Transverse colon (tissue), 4 donors: ENCODE data around the gene TRIM36.

Experiments used
- CTCF ChIP-seq, 5 experiments: fragments of 200-600 bp in 3 of 5; fragments of 450-650 bp in 2 of 5; sonication (generic) in 3 of 5; IDR thresholded peaks; 1 replicate in 2 of 5; 2 replicates in 3 of 5; pipeline ENCODE4 v1.5.1; 2016 to 2017; ENCODE audit warnings: antibody characterized with exemption in 5 of 5, inconsistent platforms in 3 of 5, mild to moderate bottlenecking in 2 of 5, moderate library complexity in 1 of 5
- POLR2AphosphoS5 ChIP-seq, 3 donors: sonication (generic); formaldehyde crosslinking; IDR thresholded peaks; one replicate each; pipeline ENCODE4 v1.6.1; 2016; ENCODE audit warnings: antibody characterized with exemption in 3 of 3

DNA sequence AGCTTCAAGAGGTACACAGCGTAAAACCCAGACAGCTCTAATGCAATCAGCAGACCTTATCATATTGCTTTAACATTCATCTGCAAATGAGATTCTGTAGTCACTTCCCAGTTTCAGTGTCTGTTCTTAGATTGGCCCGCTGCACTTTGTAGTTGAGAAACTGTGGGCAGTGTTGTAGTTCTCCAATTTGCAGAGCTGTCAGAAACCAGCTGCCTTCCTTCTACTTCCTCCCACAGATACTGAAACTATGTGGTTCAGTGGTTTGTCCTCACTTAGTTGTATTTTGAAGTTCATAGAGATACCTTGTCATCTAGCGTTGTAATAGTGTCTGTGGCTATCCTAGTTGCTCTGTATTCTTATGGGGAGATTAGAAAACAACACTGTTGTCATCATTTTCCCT lies 39.6 kb upstream of the TRIM36 start:
- TF ChIP-seq POLR2AphosphoS5 (IDR thresholded peaks at IDR 0.05) (peak in 1 of 3 donors; percentile 7), CTCF (IDR thresholded peaks at IDR 0.05) (no peak)
